Activated B cell treated with CpG ODN at 0.5 μM for 24 hours (primary cell): Measurements from ENCODE around the gene SOCS3. TPM values are rescaled to one million over a fixed set of nuclear protein-coding genes. Genes with fewer than 3 reads are reported as not detected.

Experiments used
- ATAC-seq: fragments of 200-7000 bp; cut with Tn5 transposase; one replicate; pipeline ENCODE4 v1.10.0; 2021; ENCODE audit warnings: low read depth, mild to moderate bottlenecking, moderate library complexity
- CTCF ChIA-PET: fragments of 350-600 bp; sonication (Branson Sonifier 250); formaldehyde crosslinking; loops from one replicate; lab custom pipeline; 2021; ENCODE audit warnings: antibody characterized with exemption; lab: Charles Lee
- POLR2A ChIA-PET: fragments of 350-600 bp; sonication (Branson Sonifier 250); formaldehyde crosslinking; loops from one replicate; lab custom pipeline; 2021; ENCODE audit warnings: antibody characterized with exemption; lab: Charles Lee
- DNase-seq: peaks from one replicate; pipeline ENCODE4 v3.0.0; 2022
- H3K27ac Mint-ChIP-seq: one replicate; pipeline ENCODE4 v1.8.0; 2020; ENCODE audit warnings: mixed read lengths
- H3K27me3 Mint-ChIP-seq: one replicate; pipeline ENCODE4 v1.8.0; 2021; ENCODE audit warnings: mixed read lengths
- H3K36me3 Mint-ChIP-seq: one replicate; pipeline ENCODE4 v1.8.0; 2021; ENCODE audit warnings: low read depth, mixed read lengths
- H3K4me1 Mint-ChIP-seq: one replicate; pipeline ENCODE4 v1.8.0; 2021; ENCODE audit warnings: mixed read lengths
- H3K4me3 Mint-ChIP-seq: one replicate; pipeline ENCODE4 v1.8.0; 2020; ENCODE audit warnings: mild to moderate bottlenecking, mixed read lengths
- H3K9me3 Mint-ChIP-seq: one replicate; pipeline ENCODE4 v1.8.0; 2020; ENCODE audit warnings: mixed read lengths
- intact Hi-C: fragments of 100-400 bp; cut with micrococcal nuclease; formaldehyde crosslinking; loops from one replicate; pipeline ENCODE4 v1.15.1; 2024
- total RNA-seq: library from RNA; stranded (reverse); gene quantifications from 2 replicates; pipeline ENCODE4 v1.2.3, GENCODE V29; 2022
- TF ChIP-seq, protein P1 (sequence below): fragments of 200-600 bp; IDR thresholded peaks from one replicate; pipeline ENCODE4 v1.8.0; 2022; ENCODE audit warnings: antibody characterized with exemption, mild to moderate bottlenecking

SOCS3 gene
- total RNA-seq, 1 donor from 2014 or later, result 79.9 TPM

DNA sequence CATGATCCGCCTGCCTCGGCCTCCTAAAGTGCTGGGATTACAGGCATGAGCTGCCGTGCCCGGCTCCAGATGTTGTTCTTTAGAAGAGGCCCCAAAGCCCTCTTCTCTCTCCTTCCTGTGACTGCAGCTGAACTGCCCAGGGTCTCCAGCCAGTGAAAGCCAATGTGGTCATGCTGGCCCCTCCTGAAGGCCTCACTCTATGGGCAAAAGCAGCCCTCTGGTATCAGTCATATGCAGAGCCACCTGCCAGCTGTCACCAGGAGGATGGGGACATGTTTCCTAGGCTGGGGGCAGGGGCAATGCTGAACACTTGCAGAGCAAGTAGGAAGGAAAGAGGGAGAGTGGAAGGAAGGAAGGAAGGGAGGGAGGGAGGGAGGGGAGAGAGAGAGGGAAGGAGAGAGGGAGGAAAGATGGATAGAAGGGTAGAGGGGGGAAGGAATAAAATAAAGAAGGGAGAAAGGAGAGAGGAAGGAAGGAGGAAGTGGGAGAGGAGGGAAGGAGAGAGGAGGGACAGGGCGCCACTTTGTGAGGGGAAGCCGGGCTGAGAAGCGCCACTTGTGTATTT, 36.0 kb downstream of the SOCS3 start:
- Mint-ChIP-seq H3K27me3 (peaks cover 4% of the 10 kb centered on the region), H3K4me1 (peaks cover 16% of the 10 kb centered on the region), H3K36me3 (no peaks in the 10 kb centered on the region), H3K27ac (no peak overlapping the region), H3K4me3 (no peak overlapping the region), H3K9me3 (no peaks in the 10 kb centered on the region)
- DNase-seq, result no peak
- intact Hi-C loops, result no loop called here
- CTCF ChIA-PET, result no interaction called here
- POLR2A ChIA-PET, result interaction anchor here (0.8 to 1.9 kb wide), 3 partner anchors 13 to 36 kb away, joined by 3 to 7 read pairs (median 6); partner anchors contain the start of gene SOCS3
- TF ChIP-seq, protein P1, sequence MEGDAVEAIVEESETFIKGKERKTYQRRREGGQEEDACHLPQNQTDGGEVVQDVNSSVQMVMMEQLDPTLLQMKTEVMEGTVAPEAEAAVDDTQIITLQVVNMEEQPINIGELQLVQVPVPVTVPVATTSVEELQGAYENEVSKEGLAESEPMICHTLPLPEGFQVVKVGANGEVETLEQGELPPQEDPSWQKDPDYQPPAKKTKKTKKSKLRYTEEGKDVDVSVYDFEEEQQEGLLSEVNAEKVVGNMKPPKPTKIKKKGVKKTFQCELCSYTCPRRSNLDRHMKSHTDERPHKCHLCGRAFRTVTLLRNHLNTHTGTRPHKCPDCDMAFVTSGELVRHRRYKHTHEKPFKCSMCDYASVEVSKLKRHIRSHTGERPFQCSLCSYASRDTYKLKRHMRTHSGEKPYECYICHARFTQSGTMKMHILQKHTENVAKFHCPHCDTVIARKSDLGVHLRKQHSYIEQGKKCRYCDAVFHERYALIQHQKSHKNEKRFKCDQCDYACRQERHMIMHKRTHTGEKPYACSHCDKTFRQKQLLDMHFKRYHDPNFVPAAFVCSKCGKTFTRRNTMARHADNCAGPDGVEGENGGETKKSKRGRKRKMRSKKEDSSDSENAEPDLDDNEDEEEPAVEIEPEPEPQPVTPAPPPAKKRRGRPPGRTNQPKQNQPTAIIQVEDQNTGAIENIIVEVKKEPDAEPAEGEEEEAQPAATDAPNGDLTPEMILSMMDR, result no peak
- no peak for ATAC-seq

DNA sequence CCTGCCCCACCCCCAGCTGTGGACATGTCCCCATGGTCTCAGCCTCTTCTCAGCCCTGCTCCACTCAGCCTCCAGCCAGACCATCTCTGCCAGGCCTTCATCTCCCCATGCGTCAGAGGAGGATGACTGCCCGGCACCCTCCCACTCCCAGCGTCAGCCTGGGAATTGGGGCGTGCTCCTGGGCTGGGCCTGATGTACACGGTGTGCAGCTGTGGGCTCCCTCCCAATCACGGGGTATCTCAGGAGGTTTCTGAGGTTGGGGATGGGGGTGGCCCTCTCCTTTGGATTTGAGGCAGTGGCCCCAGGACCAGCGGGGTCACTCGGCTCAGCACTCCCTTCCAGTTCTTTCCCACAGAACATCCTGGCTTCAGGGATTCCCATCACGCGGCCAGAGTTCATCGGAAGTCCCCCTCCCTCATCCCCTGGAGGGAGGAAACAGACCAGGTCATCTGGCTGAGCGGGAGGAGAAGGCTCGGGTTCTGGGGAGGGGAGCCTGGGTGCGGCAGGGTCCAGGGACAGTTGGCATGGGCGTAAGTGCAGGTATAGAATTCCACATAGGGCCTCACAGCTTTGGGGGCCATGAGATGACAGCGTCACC, 36.9 kb downstream of the SOCS3 start:
- Mint-ChIP-seq H3K27ac (no peak overlapping the region), H3K36me3 (no peaks in the 10 kb centered on the region)
- CTCF ChIA-PET, result no interaction called here

DNA sequence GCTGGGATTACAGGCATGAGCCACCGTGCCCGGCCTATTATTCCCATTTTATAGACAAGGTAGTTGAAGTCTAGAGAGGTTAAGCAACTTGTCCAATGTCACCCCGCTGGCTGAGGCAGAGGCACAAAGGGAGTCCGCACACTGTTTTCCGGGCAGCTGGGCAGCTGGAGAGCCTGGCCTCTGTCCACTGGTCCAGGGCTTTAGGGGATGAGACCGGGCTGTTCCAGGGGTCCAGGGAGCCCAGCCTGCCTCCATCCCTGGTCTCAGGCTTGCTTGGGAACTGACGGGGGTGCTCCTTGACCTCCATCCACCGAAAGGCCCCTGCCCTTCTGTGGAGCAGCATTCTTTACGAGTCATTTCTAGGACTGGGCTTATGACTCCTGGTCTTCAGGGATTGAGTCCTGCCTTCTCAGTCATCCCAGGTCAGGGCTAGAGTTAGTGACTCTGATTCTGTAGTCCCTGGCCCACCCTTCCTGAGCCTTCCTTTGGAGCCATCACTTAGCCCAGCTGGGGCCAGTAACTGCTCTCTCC, 37.5 kb downstream of the SOCS3 start:
- H3K9me3 Mint-ChIP-seq, result no peaks in the 10 kb centered on the region
- TF ChIP-seq, protein P1, result no peak
- no peak for DNase-seq
- no peak overlapping the region for H3K4me3 Mint-ChIP-seq
- H3K27me3 Mint-ChIP-seq, result peaks cover 4% of the 10 kb centered on the region
- no peak overlapping the region for H3K27ac Mint-ChIP-seq
- CTCF ChIA-PET, result no interaction called here
- no peaks in the 10 kb centered on the region for H3K36me3 Mint-ChIP-seq
- POLR2A ChIA-PET, result interaction anchor here (0.7 kb wide), 1 partner anchor 14 kb away, joined by 3 read pairs; no protein-coding TSS in a partner anchor
- no peak for ATAC-seq
- intact Hi-C loops, result no loop called here
- H3K4me1 Mint-ChIP-seq, result peaks cover 21% of the 10 kb centered on the region

More for the DNA sequence above, 36.9 kb downstream of the SOCS3 start:
- H3K4me1 Mint-ChIP-seq, result peaks cover 16% of the 10 kb centered on the region
- intact Hi-C loops, result no loop called here
- peaks cover 4% of the 10 kb centered on the region for H3K27me3 Mint-ChIP-seq
- no peaks in the 10 kb centered on the region for H3K9me3 Mint-ChIP-seq
- TF ChIP-seq, protein P1, result no peak
- POLR2A ChIA-PET, result no interaction called here
- no peak for ATAC-seq
- DNase-seq, result no peak
- H3K4me3 Mint-ChIP-seq, result no peak overlapping the region

DNA sequence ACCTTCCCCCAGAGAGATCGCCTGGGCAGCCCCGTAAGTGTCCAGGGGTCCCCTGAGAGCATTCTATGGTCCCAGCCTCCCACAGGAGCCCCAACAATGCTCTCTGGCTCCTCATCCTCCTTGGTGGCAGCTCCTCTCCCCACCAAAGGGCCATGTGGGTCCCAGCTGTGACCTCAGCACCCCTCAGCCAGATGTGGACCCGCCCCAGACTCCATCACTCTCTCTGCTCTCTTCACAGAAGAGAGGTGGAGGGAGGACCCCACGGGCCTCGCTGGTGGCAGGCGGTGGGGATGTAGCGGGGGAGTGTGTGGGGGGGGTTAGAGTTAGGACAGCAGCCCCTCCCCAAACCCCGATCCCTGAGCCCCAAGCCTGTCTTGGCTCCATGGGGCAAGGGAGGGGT, 41.0 kb downstream of the SOCS3 start:
- intact Hi-C loops, result no loop called here
- Mint-ChIP-seq H3K27me3 (peaks cover 6% of the 10 kb centered on the region), H3K36me3 (no peaks in the 10 kb centered on the region), H3K9me3 (no peaks in the 10 kb centered on the region), H3K27ac (no peak overlapping the region), H3K4me3 (no peak overlapping the region), H3K4me1 (peaks cover 43% of the 10 kb centered on the region)
- ChIA-PET CTCF (no interaction called here), POLR2A (interaction anchor here (1.1 to 3.5 kb wide), 4 partner anchors 10 to 42 kb away, joined by 3 to 21 read pairs (median 4); no protein-coding TSS in a partner anchor)
- no peak for DNase-seq
- TF ChIP-seq, protein P1, result no peak
- no peak for ATAC-seq

DNA sequence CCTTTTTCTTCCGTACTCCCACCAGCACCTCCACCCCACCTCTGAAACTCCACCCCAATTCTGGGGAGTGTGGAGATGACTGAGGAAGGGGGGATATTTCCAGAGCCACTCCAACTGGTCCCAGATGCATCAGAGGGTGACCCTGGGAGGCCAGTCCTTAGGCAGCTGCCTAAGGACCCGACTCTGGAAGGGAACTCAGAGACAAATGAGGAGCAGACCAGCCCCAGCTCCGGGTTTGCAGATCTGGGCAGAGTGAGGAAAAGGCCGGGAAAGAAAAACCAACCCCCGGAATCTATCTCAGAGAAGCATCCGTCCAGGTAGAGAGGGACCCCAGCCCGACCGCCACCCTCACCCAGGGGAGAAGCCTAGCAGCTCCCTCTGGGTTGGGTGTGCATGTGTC, 41.5 kb downstream of the SOCS3 start:
- H3K36me3 Mint-ChIP-seq, result no peaks in the 10 kb centered on the region
- intact Hi-C loops, result no loop called here
- H3K4me3 Mint-ChIP-seq, result no peak overlapping the region
- POLR2A ChIA-PET, result interaction anchor here (1.1 to 3.5 kb wide), 6 partner anchors 10 to 43 kb away, joined by 3 to 21 read pairs (median 5); partner anchors contain the start of gene SOCS3
- TF ChIP-seq, protein P1, result no peak
- ATAC-seq (no peak), DNase-seq (no peak)
- peaks cover 44% of the 10 kb centered on the region for H3K4me1 Mint-ChIP-seq
- no peaks in the 10 kb centered on the region for H3K9me3 Mint-ChIP-seq
- H3K27ac Mint-ChIP-seq, result no peak overlapping the region
- peaks cover 6% of the 10 kb centered on the region for H3K27me3 Mint-ChIP-seq
- CTCF ChIA-PET, result no interaction called here
